Stimulated activated naive CD4-positive, alpha-beta T cell (primary cell): Measurements from ENCODE around the gene HS3ST4.
"Not testable (repeated sequence)": the region's sequence is repeated elsewhere in the genome, so short reads cannot be mapped to it uniquely, and the experiment has no call there.

Experiments used
- DNase-seq, 6 experiments: peaks; one replicate each; lab custom pipeline; 2025; lab: John Stamatoyannopoulos, UW

Gene HS3ST4

GRCh38 chr16:26005336-26005735, 313.6 kb downstream of the HS3ST4 start:
- DNase-seq = no peak

GRCh38 chr16:26012376-26012775, 320.6 kb downstream of the HS3ST4 start:
- no peak for DNase-seq

- no peak for DNase-seq
Measured at GRCh38 chr16:26015776-26016175, 324.0 kb downstream of the HS3ST4 start.

GRCh38 chr16:26016989-26017388, 325.2 kb downstream of the HS3ST4 start:
- DNase-seq = no peak

- DNase-seq = no peak
Measured at GRCh38 chr16:26019381-26020242, 327.9 kb downstream of the HS3ST4 start.

GRCh38 chr16:26026709-26027450, 335.1 kb downstream of the HS3ST4 start:
- DNase-seq = no peak

- no peak for DNase-seq
Measured at GRCh38 chr16:26031286-26031685, 339.5 kb downstream of the HS3ST4 start.

- not testable (repeated sequence) for DNase-seq
Measured at GRCh38 chr16:26032661-26033060, 340.9 kb downstream of the HS3ST4 start.

GRCh38 chr16:26041952-26042668, 350.4 kb downstream of the HS3ST4 start:
- DNase-seq = no peak

- DNase-seq = no peak
Measured at GRCh38 chr16:26050472-26050871, 358.7 kb downstream of the HS3ST4 start.

- no peak for DNase-seq
Measured at GRCh38 chr16:26051063-26051462, 359.3 kb downstream of the HS3ST4 start.

GRCh38 chr16:26053889-26054288, 362.1 kb downstream of the HS3ST4 start:
- DNase-seq = no peak

GRCh38 chr16:26058326-26058725, 366.6 kb downstream of the HS3ST4 start:
- no peak for DNase-seq

GRCh38 chr16:26070302-26071100, 378.7 kb downstream of the HS3ST4 start:
- DNase-seq = no peak

GRCh38 chr16:26071101-26071866, 379.5 kb downstream of the HS3ST4 start:
- DNase-seq = no peak

GRCh38 chr16:26078716-26079355, 387.1 kb downstream of the HS3ST4 start:
- DNase-seq = no peak

- no peak for DNase-seq
Measured at GRCh38 chr16:26087091-26087490, 395.3 kb downstream of the HS3ST4 start.

GRCh38 chr16:26091511-26091910, 399.8 kb downstream of the HS3ST4 start:
- DNase-seq = no peak

GRCh38 chr16:26098206-26098605, 406.4 kb downstream of the HS3ST4 start:
- DNase-seq = not testable (repeated sequence)

GRCh38 chr16:26102369-26102768, 410.6 kb downstream of the HS3ST4 start:
- DNase-seq = no peak
